GM19099 (cell line): ENCODE measurements around the gene LINC00632.

ENCODE experiments used
- POLR2A ChIP-seq: IDR thresholded peaks from 3 replicates; pipeline ENCODE4 v1.6.1; 2011; ENCODE audit warnings: low read depth; ENCODE audit not compliant: insufficient read length; ENCODE audit errors: extremely low read depth

The LINC00632 gene

DNA sequence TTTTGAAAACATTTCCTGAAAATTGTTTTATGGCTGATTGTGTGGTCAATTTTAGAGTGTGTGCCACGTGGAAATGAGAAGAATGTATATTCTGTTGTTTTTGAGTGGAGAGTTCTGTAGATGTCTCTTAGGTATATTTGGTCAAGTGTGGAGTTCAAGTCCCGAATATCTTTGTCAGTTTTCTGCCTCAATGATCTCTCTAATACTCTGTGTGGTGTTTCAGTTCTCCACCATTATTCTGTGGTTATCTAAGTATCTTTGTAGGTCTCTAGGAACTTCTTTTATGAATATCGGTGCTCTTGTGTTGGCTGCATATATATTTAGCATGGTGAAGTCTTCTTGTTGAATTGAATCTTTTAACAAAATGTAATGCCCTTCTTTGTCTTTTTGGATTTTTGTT lies 113.3 kb downstream of the LINC00632 start:
- TF ChIP-seq POLR2A, result no peak

DNA sequence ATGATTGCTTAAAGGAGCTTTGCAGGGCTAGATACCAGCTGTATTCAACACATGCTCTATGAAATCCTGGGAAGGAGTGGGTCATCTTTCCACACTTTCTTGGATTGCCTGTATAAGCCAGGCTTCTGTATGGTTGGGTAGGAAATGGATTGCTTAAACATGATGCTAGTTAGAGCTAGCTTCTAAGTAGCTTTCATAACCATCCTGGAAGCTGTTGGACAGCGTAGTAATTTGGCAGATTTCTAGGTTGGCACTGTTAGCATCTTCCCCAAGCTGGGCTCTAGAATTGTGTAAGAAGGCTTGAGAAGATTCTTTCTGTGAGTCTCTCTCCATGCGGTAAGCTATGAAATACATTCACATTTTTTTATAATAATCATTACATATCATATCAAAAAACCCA lies 127.3 kb downstream of the LINC00632 start:
- TF ChIP-seq POLR2A, result no peak
